Measurements from ENCODE around the gene KCTD16. TPM values are rescaled to one million over a fixed set of nuclear protein-coding genes. Genes with fewer than 3 reads are reported as not detected.

Gene KCTD16
- total RNA-seq, 6 donors from 2014 or later: under 0.01 to 1.7 (median 0.27) TPM

GRCh38 chr5:144254552-144254951 is 83.9 kb downstream of the KCTD16 start:
- Histone ChIP-seq H3K36me3 (no peaks in the 10 kb centered on the region), H3K4me1 (no peaks in the 10 kb centered on the region), H3K9me3 (no peaks in the 10 kb centered on the region), H3K27me3 (no peaks in the 10 kb centered on the region), H3K4me3 (no peak overlapping the region), H3K27ac (no peak overlapping the region)
- WGBS, 2 donors: 81 to 84% methylated on average over 2 of the region's 2 CpGs
- TF ChIP-seq, protein P1, sequence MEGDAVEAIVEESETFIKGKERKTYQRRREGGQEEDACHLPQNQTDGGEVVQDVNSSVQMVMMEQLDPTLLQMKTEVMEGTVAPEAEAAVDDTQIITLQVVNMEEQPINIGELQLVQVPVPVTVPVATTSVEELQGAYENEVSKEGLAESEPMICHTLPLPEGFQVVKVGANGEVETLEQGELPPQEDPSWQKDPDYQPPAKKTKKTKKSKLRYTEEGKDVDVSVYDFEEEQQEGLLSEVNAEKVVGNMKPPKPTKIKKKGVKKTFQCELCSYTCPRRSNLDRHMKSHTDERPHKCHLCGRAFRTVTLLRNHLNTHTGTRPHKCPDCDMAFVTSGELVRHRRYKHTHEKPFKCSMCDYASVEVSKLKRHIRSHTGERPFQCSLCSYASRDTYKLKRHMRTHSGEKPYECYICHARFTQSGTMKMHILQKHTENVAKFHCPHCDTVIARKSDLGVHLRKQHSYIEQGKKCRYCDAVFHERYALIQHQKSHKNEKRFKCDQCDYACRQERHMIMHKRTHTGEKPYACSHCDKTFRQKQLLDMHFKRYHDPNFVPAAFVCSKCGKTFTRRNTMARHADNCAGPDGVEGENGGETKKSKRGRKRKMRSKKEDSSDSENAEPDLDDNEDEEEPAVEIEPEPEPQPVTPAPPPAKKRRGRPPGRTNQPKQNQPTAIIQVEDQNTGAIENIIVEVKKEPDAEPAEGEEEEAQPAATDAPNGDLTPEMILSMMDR (IDR thresholded peaks at IDR 0.05): no peak
- TF ChIP-seq POLR2AphosphoS5 (IDR thresholded peaks at IDR 0.05): no peak
- TF ChIP-seq POLR2A (IDR thresholded peaks at IDR 0.05): no peak
- TF ChIP-seq EP300 (IDR thresholded peaks at IDR 0.05): no peak
- ATAC-seq (ENCODE audit: low FRiP score in 2 of 2): peak in 1 of 2 donors; percentile 46
- DNase-seq: no peak

DNA sequence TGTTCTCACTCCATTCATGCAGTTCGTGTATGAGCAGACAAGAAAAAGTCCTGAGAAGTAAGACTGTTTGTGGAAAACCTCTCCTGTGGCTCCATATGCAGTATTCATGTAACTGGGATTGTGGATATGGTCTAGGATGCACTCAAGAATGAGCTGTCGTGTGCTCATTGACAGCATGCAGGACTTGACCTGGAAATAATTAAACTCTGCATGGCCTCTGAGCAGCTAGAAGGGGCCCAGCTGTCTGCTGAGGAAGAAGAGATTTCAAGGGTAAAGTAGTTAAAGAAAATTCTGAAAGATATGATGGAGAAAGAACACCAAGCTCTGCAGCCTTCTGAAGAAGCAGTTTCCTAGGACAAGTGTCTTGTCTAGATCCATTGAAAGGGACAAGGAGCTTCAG is 89.4 kb downstream of the KCTD16 start:
- DNase-seq: no peak
- 36 to 43% methylated on average over 2 of the region's 2 CpGs for WGBS, 2 donors

DNA sequence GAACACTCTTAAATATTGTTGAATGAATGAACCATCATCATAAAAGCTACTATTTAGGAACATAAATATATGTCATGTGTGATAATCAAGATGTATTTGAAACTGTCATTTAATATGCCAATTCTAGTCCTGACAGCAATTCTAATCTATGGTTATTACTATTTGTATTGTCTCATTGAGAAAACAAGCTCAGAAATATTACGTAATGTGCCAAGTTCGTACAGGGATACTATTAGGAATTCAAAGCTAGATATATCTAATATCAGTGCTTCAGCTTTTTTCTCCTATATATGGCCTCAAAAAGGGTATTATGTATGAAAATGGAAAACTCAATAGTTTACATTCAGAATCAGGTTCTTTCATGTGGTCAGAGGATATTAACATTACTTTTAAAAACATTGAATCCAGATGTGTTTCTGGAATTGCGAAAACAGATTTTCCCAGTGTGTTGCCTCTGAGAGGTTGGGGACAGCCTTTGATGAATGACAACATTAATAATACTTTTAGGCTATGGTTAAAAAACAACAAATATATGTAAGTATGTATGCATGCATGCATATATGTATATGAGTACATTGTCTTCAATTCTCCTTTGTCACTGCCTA is 95.1 kb downstream of the KCTD16 start:
- Histone ChIP-seq H3K27ac (no peak overlapping the region), H3K4me3 (no peak overlapping the region), H3K9me3 (no peaks in the 10 kb centered on the region), H3K4me1 (no peaks in the 10 kb centered on the region), H3K27me3 (no peaks in the 10 kb centered on the region), H3K36me3 (no peaks in the 10 kb centered on the region)
- TF ChIP-seq EP300 (IDR thresholded peaks at IDR 0.05) (no peak), POLR2A (IDR thresholded peaks at IDR 0.05) (no peak), POLR2AphosphoS5 (IDR thresholded peaks at IDR 0.05) (no peak)
- TF ChIP-seq, protein P1 (IDR thresholded peaks at IDR 0.05): no peak
- ATAC-seq (ENCODE audit: low FRiP score in 2 of 2) (no peak), DNase-seq (no peak)
- WGBS, 2 donors: 79 to 81% methylated on average over 3 of the region's 3 CpGs

More for the DNA sequence above, 89.4 kb downstream of the KCTD16 start:
- no peaks in the 10 kb centered on the region for H3K9me3 ChIP-seq
- no peak for ATAC-seq (ENCODE audit: low FRiP score in 2 of 2)
- no peaks in the 10 kb centered on the region for H3K36me3 ChIP-seq
- TF ChIP-seq POLR2A (IDR thresholded peaks at IDR 0.05) (no peak), EP300 (IDR thresholded peaks at IDR 0.05) (no peak), POLR2AphosphoS5 (IDR thresholded peaks at IDR 0.05) (no peak)
- TF ChIP-seq, protein P1 (IDR thresholded peaks at IDR 0.05): no peak
- H3K4me3 ChIP-seq: no peak overlapping the region
- no peaks in the 10 kb centered on the region for H3K4me1 ChIP-seq
- H3K27me3 ChIP-seq: no peaks in the 10 kb centered on the region
- no peak overlapping the region for H3K27ac ChIP-seq

DNA sequence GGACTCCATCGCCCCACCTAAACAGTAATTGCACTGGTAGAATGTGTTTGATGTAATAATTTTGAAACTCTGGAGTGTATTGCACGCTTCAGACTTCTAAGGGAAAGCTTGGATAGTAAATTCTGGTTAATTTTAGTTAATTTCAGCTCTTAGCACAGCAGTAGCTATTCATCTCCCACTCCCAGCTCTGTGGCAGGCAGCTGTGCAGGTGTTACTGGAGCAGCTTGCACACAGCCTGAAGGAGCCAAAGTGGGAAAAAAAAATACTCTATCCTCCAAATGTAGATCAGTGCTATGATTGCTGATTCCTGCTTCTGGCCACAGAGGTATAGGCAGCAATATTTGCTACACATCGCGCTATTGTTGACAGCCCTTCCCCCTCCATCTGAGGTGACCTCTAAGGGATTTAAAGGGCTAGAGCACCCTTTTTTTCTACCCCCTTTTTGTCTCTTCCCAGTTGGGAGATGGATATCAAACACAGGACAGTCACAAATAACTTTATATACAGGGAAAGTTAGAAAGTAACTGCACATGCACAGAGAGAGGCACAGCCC is 97.4 kb downstream of the KCTD16 start:
- no peaks in the 10 kb centered on the region for H3K36me3 ChIP-seq
- no peaks in the 10 kb centered on the region for H3K27me3 ChIP-seq
- ATAC-seq (ENCODE audit: low FRiP score in 2 of 2): no peak
- H3K9me3 ChIP-seq: no peaks in the 10 kb centered on the region
- H3K4me1 ChIP-seq: no peaks in the 10 kb centered on the region
- H3K27ac ChIP-seq: no peak overlapping the region
- TF ChIP-seq POLR2AphosphoS5 (IDR thresholded peaks at IDR 0.05): no peak
- TF ChIP-seq POLR2A (IDR thresholded peaks at IDR 0.05): no peak
- TF ChIP-seq, protein P1 (IDR thresholded peaks at IDR 0.05): no peak
- TF ChIP-seq EP300 (IDR thresholded peaks at IDR 0.05): no peak
- no peak for DNase-seq
- 70 to 71% methylated on average over 4 of the region's 4 CpGs for WGBS, 2 donors
- H3K4me3 ChIP-seq: no peak overlapping the region

Measured in upper lobe of left lung (tissue), 6 donors.